HepG2 (cell line): ENCODE data around the gene FAM174A. TPM values are rescaled to one million over a fixed set of nuclear protein-coding genes. Genes with fewer than 3 reads are reported as not detected.

Experiments
- EED ChIP-seq: sonication (generic); formaldehyde crosslinking; IDR thresholded peaks from 2 replicates; pipeline ENCODE4 v1.5.0; 2020; ENCODE audit warnings: mild to moderate bottlenecking, missing genetic modification reagents
- KDM6A ChIP-seq: IDR thresholded peaks from 2 replicates; pipeline ENCODE4 v1.6.1; 2016; ENCODE audit warnings: low read depth
- MBD4 ChIP-seq: IDR thresholded peaks from 2 replicates; pipeline ENCODE4 v1.6.1; 2012; ENCODE audit warnings: low read length, inconsistent platforms, borderline replicate concordance
- PATZ1 ChIP-seq: sonication (generic); formaldehyde crosslinking; IDR thresholded peaks from 2 replicates; pipeline ENCODE4 v1.4.0; 2020; ENCODE audit warnings: missing genetic modification reagents
- SNAI1 ChIP-seq: sonication (generic); formaldehyde crosslinking; IDR thresholded peaks from 2 replicates; pipeline ENCODE4 v1.5.0; 2020; ENCODE audit warnings: mild to moderate bottlenecking, missing genetic modification reagents, borderline replicate concordance
- ZBTB34 ChIP-seq: sonication (generic); formaldehyde crosslinking; IDR thresholded peaks from 2 replicates; pipeline ENCODE4 v1.8.0; 2022; ENCODE audit warnings: mild to moderate bottlenecking, missing genetic modification reagents
- ZNF274 ChIP-seq: sonication (generic); formaldehyde crosslinking; IDR thresholded peaks from 2 replicates; pipeline ENCODE4 v1.5.1; 2020; ENCODE audit warnings: mild to moderate bottlenecking, missing genetic modification reagents
- ZNF501 ChIP-seq: sonication (generic); formaldehyde crosslinking; IDR thresholded peaks from 2 replicates; pipeline ENCODE4 v1.5.1; 2020; ENCODE audit warnings: mild to moderate bottlenecking, moderate library complexity, missing genetic modification reagents
- ZNF773 ChIP-seq: sonication (generic); formaldehyde crosslinking; IDR thresholded peaks from 2 replicates; pipeline ENCODE4 v1.4.0; 2020; ENCODE audit warnings: missing genetic modification reagents, borderline replicate concordance
- polyA plus RNA-seq, 8 experiments: library from polyadenylated mRNA; depleted of rRNA in 3 of 8; stranded (reverse) in 7 of 8; unstranded in 1 of 8; fragments of >200 nt; fragmentation: Illumina TruSeq in 4 of 8; extraction: Trizol in 4 of 8; gene quantifications; 2 replicates each; pipeline versions ENCODE4 v1.2.1 to v1.2.3, GENCODE V29; 2011 to 2016; ENCODE audit warnings: low read depth in 4 of 8, missing spikeins in 1 of 8, mixed read lengths in 1 of 8; ENCODE audit not compliant: insufficient read depth in 1 of 8
- total RNA-seq, 5 experiments: library from RNA; depleted of rRNA; stranded (reverse); fragments of >200 nt; fragmentation: Illumina TruSeq; extraction: Trizol; gene quantifications; 2 replicates each; pipeline ENCODE4 v1.2.3, GENCODE V29; 2016; ENCODE audit warnings: low read depth in 1 of 5
- TF ChIP-seq, protein P1 (sequence below): sonication (generic); formaldehyde crosslinking; IDR thresholded peaks from 2 replicates; pipeline ENCODE4 v1.5.0; 2020; ENCODE audit warnings: mild to moderate bottlenecking, missing genetic modification reagents
- TF ChIP-seq, protein P2 (sequence below): sonication (generic); formaldehyde crosslinking; conservative IDR thresholded peaks from 2 replicates; pipeline ENCODE4 v1.8.0; 2022; ENCODE audit warnings: mild to moderate bottlenecking, moderate library complexity, missing genetic modification reagents
- TF ChIP-seq, protein P3 (sequence below): sonication (generic); formaldehyde crosslinking; conservative IDR thresholded peaks from 2 replicates; pipeline ENCODE4 v1.4.0; 2020; ENCODE audit warnings: missing genetic modification reagents
- TF ChIP-seq, protein P4 (sequence below): sonication (generic); formaldehyde crosslinking; IDR thresholded peaks from 2 replicates; pipeline ENCODE4 v1.4.0; 2020; ENCODE audit warnings: missing genetic modification reagents
- TF ChIP-seq, protein P5 (sequence below): sonication (generic); formaldehyde crosslinking; IDR thresholded peaks from 2 replicates; pipeline ENCODE4 v1.8.0; 2022; ENCODE audit warnings: missing genetic modification reagents, mild to moderate bottlenecking, inconsistent platforms, borderline replicate concordance

FAM174A gene
- total and polyA plus RNA-seq, 2 of the 13 experiments (the other 11 are each of a cell fraction or from before 2014, with no cell fraction given), result 6.8 to 7.8 TPM

GRCh38 chr5:100535060-100536005 is at the start of gene FAM174A (continued):
- TF ChIP-seq ZBTB34 (CRISPR knock-in tag) (no peak), EED (CRISPR knock-in tag) (peak; percentile 78; the same call in 1 of the 2 replicates), KDM6A (CRISPR knock-in tag) (no peak), ZNF274 (CRISPR knock-in tag) (peak; percentile 70; the same call in 1 of the 2 replicates), PATZ1 (CRISPR knock-in tag) (0 out of 2 replicates have a peak, but pooled peaks have one; percentile 28), SNAI1 (CRISPR knock-in tag) (no peak), MBD4 (no peak), ZNF501 (CRISPR knock-in tag) (peak; percentile 96), ZNF773 (0 out of 2 replicates have a peak, but pooled peaks have one; percentile 51)
- TF ChIP-seq, protein P1, sequence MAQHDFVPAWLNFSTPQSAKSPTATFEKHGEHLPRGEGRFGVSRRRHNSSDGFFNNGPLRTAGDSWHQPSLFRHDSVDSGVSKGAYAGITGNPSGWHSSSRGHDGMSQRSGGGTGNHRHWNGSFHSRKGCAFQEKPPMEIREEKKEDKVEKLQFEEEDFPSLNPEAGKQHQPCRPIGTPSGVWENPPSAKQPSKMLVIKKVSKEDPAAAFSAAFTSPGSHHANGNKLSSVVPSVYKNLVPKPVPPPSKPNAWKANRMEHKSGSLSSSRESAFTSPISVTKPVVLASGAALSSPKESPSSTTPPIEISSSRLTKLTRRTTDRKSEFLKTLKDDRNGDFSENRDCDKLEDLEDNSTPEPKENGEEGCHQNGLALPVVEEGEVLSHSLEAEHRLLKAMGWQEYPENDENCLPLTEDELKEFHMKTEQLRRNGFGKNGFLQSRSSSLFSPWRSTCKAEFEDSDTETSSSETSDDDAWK (CRISPR knock-in tag), result no peak
- TF ChIP-seq, protein P2, sequence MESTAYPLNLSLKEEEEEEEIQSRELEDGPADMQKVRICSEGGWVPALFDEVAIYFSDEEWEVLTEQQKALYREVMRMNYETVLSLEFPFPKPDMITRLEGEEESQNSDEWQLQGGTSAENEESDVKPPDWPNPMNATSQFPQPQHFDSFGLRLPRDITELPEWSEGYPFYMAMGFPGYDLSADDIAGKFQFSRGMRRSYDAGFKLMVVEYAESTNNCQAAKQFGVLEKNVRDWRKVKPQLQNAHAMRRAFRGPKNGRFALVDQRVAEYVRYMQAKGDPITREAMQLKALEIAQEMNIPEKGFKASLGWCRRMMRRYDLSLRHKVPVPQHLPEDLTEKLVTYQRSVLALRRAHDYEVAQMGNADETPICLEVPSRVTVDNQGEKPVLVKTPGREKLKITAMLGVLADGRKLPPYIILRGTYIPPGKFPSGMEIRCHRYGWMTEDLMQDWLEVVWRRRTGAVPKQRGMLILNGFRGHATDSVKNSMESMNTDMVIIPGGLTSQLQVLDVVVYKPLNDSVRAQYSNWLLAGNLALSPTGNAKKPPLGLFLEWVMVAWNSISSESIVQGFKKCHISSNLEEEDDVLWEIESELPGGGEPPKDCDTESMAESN, result peak; percentile 79; the same call in 1 of the 2 replicates
- TF ChIP-seq, protein P3, sequence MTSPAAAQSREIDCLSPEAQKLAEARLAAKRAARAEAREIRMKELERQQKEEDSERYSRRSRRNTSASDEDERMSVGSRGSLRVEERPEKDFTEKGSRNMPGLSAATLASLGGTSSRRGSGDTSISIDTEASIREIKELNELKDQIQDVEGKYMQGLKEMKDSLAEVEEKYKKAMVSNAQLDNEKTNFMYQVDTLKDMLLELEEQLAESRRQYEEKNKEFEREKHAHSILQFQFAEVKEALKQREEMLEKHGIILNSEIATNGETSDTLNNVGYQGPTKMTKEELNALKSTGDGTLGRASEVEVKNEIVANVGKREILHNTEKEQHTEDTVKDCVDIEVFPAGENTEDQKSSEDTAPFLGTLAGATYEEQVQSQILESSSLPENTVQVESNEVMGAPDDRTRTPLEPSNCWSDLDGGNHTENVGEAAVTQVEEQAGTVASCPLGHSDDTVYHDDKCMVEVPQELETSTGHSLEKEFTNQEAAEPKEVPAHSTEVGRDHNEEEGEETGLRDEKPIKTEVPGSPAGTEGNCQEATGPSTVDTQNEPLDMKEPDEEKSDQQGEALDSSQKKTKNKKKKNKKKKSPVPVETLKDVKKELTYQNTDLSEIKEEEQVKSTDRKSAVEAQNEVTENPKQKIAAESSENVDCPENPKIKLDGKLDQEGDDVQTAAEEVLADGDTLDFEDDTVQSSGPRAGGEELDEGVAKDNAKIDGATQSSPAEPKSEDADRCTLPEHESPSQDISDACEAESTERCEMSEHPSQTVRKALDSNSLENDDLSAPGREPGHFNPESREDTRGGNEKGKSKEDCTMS (CRISPR knock-in tag), result no peak
- TF ChIP-seq, protein P4, sequence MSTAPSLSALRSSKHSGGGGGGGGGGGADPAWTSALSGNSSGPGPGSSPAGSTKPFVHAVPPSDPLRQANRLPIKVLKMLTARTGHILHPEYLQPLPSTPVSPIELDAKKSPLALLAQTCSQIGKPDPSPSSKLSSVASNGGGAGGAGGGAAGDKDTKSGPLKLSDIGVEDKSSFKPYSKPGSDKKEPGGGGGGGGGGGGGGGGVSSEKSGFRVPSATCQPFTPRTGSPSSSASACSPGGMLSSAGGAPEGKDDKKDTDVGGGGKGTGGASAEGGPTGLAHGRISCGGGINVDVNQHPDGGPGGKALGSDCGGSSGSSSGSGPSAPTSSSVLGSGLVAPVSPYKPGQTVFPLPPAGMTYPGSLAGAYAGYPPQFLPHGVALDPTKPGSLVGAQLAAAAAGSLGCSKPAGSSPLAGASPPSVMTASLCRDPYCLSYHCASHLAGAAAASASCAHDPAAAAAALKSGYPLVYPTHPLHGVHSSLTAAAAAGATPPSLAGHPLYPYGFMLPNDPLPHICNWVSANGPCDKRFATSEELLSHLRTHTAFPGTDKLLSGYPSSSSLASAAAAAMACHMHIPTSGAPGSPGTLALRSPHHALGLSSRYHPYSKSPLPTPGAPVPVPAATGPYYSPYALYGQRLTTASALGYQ, result 0 out of 2 replicates have a peak, but pooled peaks have one; percentile 7
- TF ChIP-seq, protein P5, sequence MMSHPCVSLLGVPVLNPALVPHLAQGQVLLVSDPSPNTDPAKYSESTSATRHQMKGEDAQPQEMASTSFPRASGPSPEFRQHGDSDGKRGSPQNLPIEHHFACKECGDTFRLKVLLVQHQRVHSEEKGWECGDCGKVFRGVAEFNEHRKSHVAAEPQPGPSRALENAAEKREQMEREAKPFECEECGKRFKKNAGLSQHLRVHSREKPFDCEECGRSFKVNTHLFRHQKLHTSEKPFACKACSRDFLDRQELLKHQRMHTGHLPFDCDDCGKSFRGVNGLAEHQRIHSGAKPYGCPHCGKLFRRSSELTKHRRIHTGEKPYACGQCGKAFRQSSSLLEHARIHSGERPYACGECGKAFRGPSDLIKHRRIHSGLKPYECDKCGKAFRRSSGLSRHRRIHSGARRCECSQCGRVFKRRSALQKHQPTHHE (CRISPR knock-in tag), result peak; percentile 41; the same call in 1 of the 2 replicates
